Skeletal muscle tissue (tissue), 4 donors: ENCODE data around the gene ARMH4. TPM values are rescaled to one million over a fixed set of nuclear protein-coding genes. Genes with fewer than 3 reads are reported as not detected.
"Not testable (repeated sequence)": the region's sequence is repeated elsewhere in the genome, so short reads cannot be mapped to it uniquely, and the experiment has no call there.

Experiments used
- H3K27ac ChIP-seq: one replicate; pipeline ENCODE4 v1.7.0; 2013; ENCODE audit warnings: mild to moderate bottlenecking, low read depth, low read length, inconsistent platforms
- H3K27me3 ChIP-seq, 3 donors: one replicate each; pipeline ENCODE4 v1.7.0; 2013; ENCODE audit warnings: low read length in 3 of 3; ENCODE audit not compliant: control insufficient read depth in 3 of 3, insufficient read depth in 3 of 3
- H3K36me3 ChIP-seq, 3 donors: one replicate each; pipeline ENCODE4 v1.7.0; 2013; ENCODE audit warnings: low read length in 3 of 3; ENCODE audit not compliant: control insufficient read depth in 3 of 3, insufficient read depth in 3 of 3
- H3K4me1 ChIP-seq, 3 donors: one replicate each; pipeline ENCODE4 v1.7.0; 2013; ENCODE audit warnings: low read length in 3 of 3, mild to moderate bottlenecking in 3 of 3; ENCODE audit not compliant: control insufficient read depth in 3 of 3, insufficient read depth in 3 of 3
- H3K4me3 ChIP-seq, 3 donors: one replicate each; pipeline ENCODE4 v1.7.0; 2013; ENCODE audit warnings: low read length in 3 of 3
- H3K9ac ChIP-seq, 3 donors: one replicate each; pipeline ENCODE4 v1.7.0; 2013; ENCODE audit warnings: low read length in 3 of 3, mild to moderate bottlenecking in 3 of 3, moderate library complexity in 2 of 3, low read depth in 1 of 3
- H3K9me3 ChIP-seq, 3 donors: one replicate each; pipeline ENCODE4 v1.7.0; 2013; ENCODE audit warnings: low read length in 3 of 3; ENCODE audit not compliant: control insufficient read depth in 3 of 3
- total RNA-seq: library from RNA; depleted of rRNA; stranded (reverse); fragments of >200 nt; gene quantifications from one replicate; pipeline ENCODE4 v1.2.3, GENCODE V29; 2014
- donor health status: Osteomylitis.

The ARMH4 gene
- total RNA-seq, 1 donor from 2014 or later: 6.8 TPM

DNA sequence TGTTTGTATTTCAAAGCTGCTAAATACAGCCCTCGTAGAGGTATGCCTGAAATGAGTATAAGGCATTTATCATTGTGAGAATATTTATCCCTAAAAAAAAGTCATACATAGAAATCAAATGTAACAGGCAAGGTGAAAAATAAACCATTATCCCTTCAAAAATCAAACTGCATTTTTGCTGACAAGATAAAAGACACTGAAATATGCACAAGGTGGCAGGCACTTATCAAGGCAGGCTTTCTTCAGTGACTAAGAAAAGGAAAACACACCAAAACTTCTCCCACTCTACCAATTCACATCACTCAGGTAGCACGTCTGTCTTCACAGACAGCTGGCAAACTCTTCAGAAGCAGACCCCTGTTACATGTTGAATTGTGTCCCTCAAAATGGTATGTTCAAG, 23.6 kb downstream of the ARMH4 start:
- Histone ChIP-seq H3K9ac (no peak overlapping the region), H3K27me3 (no peaks in the 10 kb centered on the region), H3K27ac (no peak overlapping the region), H3K4me3 (no peak overlapping the region), H3K9me3 (no peaks in the 10 kb centered on the region), H3K4me1 (no peaks in the 10 kb centered on the region), H3K36me3 (no peaks in the 10 kb centered on the region)

GRCh38 chr14:58122546-58122945, 29.5 kb downstream of the ARMH4 start:
- not testable (repeated sequence) for H3K9me3 ChIP-seq, H3K27ac ChIP-seq, H3K9ac ChIP-seq, H3K27me3 ChIP-seq, H3K4me3 ChIP-seq, H3K4me1 ChIP-seq, H3K36me3 ChIP-seq

GRCh38 chr14:58121530-58122186, 30.4 kb downstream of the ARMH4 start:
- H3K9me3 ChIP-seq: no peaks in the 10 kb centered on the region
- H3K9ac ChIP-seq: no peak overlapping the region
- no peak overlapping the region for H3K4me3 ChIP-seq
- H3K4me1 ChIP-seq: no peaks in the 10 kb centered on the region
- H3K27ac ChIP-seq: no peak overlapping the region
- no peaks in the 10 kb centered on the region for H3K27me3 ChIP-seq
- H3K36me3 ChIP-seq: no peaks in the 10 kb centered on the region

GRCh38 chr14:58119381-58119780, 32.6 kb downstream of the ARMH4 start:
- H3K27me3 ChIP-seq: no peaks in the 10 kb centered on the region
- no peaks in the 10 kb centered on the region for H3K4me1 ChIP-seq
- H3K36me3 ChIP-seq: no peaks in the 10 kb centered on the region
- no peak overlapping the region for H3K9ac ChIP-seq
- no peak overlapping the region for H3K27ac ChIP-seq
- no peaks in the 10 kb centered on the region for H3K9me3 ChIP-seq
- H3K4me3 ChIP-seq: no peak overlapping the region

- Histone ChIP-seq H3K4me3 (no peak overlapping the region), H3K27ac (no peak overlapping the region), H3K4me1 (no peaks in the 10 kb centered on the region), H3K27me3 (no peaks in the 10 kb centered on the region), H3K36me3 (no peaks in the 10 kb centered on the region), H3K9me3 (no peaks in the 10 kb centered on the region), H3K9ac (no peak overlapping the region)
Observed at GRCh38 chr14:58118097-58118815, 33.8 kb downstream of the ARMH4 start.

- H3K36me3 ChIP-seq: no peaks in the 10 kb centered on the region
- H3K9ac ChIP-seq: no peak overlapping the region
Observed at GRCh38 chr14:58109744-58110143, 42.3 kb downstream of the ARMH4 start.

DNA sequence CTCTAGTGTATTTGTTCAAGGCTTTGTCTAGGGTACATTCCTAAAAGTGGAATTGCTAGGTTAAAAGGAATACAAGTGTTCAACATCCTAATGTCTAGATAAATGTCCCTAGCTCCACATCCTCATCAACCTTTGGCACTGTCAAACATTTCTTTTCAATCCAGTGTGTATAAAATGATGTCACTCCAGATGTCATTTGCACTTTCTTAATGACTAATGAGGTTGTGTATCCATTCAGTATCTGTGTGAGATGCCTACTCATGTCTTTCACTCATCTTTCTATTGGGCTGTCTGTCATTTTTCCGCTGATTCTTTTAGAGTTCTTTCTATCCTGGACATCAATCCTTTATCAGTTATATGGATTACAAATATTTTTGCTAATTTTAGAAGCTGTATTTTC, 43.3 kb downstream of the ARMH4 start:
- no peaks in the 10 kb centered on the region for H3K27me3 ChIP-seq
- no peaks in the 10 kb centered on the region for H3K9me3 ChIP-seq
- H3K36me3 ChIP-seq: no peaks in the 10 kb centered on the region
- H3K4me1 ChIP-seq: no peaks in the 10 kb centered on the region
- no peak overlapping the region for H3K4me3 ChIP-seq
- no peak overlapping the region for H3K9ac ChIP-seq
- H3K27ac ChIP-seq: no peak overlapping the region

More at GRCh38 chr14:58109744-58110143, 42.3 kb downstream of the ARMH4 start:
- Histone ChIP-seq H3K27me3 (no peaks in the 10 kb centered on the region), H3K4me1 (no peaks in the 10 kb centered on the region), H3K27ac (no peak overlapping the region), H3K9me3 (no peaks in the 10 kb centered on the region), H3K4me3 (no peak overlapping the region)

DNA sequence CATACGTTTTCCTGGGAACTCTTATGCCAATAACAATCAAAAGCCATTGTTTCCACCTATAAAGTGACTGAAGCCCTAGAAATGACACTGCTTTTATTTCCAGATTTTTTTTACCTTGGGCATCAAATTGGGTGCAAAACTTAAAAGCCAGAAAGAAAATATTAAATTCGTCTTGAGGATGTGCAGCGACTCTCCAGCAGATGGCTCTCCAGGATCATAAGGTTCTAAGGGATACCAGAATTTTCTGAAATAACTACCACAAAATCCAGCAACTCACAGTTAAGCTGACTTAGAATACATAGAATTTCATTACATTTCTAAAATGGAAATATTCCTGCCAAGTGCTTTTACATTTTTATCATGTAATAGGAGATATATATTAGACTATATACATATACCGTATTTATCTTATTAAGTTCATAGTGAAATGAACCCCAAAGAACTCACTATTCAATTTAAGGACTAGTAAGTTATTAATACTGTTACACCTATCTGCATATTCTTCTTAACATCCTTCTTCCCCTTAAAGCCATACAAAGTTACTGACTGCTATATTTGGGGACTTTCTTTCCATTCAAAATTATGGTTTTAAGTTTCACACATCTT, 44.0 kb downstream of the ARMH4 start:
- Histone ChIP-seq H3K4me1 (no peaks in the 10 kb centered on the region), H3K9me3 (no peaks in the 10 kb centered on the region), H3K27ac (no peak overlapping the region), H3K4me3 (no peak overlapping the region), H3K27me3 (no peaks in the 10 kb centered on the region), H3K36me3 (no peaks in the 10 kb centered on the region), H3K9ac (no peak overlapping the region)

DNA sequence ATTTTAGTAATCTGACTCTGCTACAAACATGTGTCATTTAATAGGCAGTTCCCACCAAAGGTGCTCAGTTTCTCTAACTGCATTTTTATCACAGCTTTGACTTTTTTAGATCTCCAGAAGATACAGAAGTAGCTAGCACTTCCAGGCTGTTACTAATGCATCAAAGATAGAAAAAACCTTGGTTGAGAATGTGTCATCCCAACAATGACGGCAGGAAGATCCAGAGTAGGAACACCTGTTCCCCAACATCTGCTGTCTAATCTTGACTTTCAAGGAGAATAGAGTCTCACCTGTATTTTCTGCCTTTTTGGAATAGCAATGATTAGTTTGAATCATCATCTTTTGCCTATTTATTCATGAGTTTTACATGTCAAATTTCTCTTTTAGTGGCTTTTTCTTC, 45.0 kb downstream of the ARMH4 start:
- Histone ChIP-seq H3K27me3 (no peaks in the 10 kb centered on the region), H3K9me3 (no peaks in the 10 kb centered on the region), H3K27ac (no peak overlapping the region), H3K9ac (no peak overlapping the region), H3K4me1 (no peaks in the 10 kb centered on the region), H3K36me3 (no peaks in the 10 kb centered on the region), H3K4me3 (no peak overlapping the region)

DNA sequence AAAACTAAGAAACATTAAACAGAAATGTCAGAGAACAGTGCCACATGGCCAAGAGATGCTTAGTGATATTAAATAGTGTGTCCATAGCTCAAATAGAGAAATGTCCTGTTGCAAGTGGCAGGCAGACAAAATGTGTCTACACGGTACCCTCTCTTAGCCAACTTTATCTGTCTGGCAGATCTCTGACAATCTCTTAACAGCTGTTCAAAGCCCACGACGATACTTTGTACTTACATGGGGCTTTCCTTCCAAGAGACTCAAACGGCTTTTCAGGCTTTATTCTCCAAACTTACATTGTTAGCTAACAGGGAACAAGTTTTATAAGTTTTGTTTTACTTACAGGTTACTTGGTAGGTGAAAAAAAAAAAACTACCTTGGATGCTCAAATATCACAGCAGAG, 45.6 kb downstream of the ARMH4 start:
- H3K9me3 ChIP-seq: no peaks in the 10 kb centered on the region
- no peak overlapping the region for H3K27ac ChIP-seq
- H3K27me3 ChIP-seq: no peaks in the 10 kb centered on the region
- no peak overlapping the region for H3K4me3 ChIP-seq
- H3K9ac ChIP-seq: no peak overlapping the region
- H3K4me1 ChIP-seq: no peaks in the 10 kb centered on the region
- no peaks in the 10 kb centered on the region for H3K36me3 ChIP-seq
